ENCODE results near the gene HMG20A.

HMG20A gene

GRCh38 chr15:77478051-77478450, 57.4 kb downstream of the HMG20A start:
- no peak for DNase-seq (ENCODE audit: low spot score)

GRCh38 chr15:77479015-77479414, 58.3 kb downstream of the HMG20A start:
- DNase-seq (ENCODE audit: low spot score), result no peak

- no peak for DNase-seq (ENCODE audit: low spot score)
Observed at GRCh38 chr15:77480859-77481633, 60.4 kb downstream of the HMG20A start.

- DNase-seq (ENCODE audit: low spot score), result no peak
Observed at GRCh38 chr15:77481670-77482069, 61.0 kb downstream of the HMG20A start.

GRCh38 chr15:77482570-77482969, 61.9 kb downstream of the HMG20A start:
- DNase-seq (ENCODE audit: low spot score), result no peak

GRCh38 chr15:77483425-77484140, 62.9 kb downstream of the HMG20A start:
- no peak for DNase-seq (ENCODE audit: low spot score)

GRCh38 chr15:77484994-77485393, 64.3 kb downstream of the HMG20A start:
- DNase-seq (ENCODE audit: low spot score), result no peak

- no peak for DNase-seq (ENCODE audit: low spot score)
Observed at GRCh38 chr15:77486542-77487468, 66.1 kb downstream of the HMG20A start.

- DNase-seq (ENCODE audit: low spot score), result peak; percentile 33
Observed at GRCh38 chr15:77487469-77487842, 66.8 kb downstream of the HMG20A start.

GRCh38 chr15:77487888-77488287, 67.2 kb downstream of the HMG20A start:
- DNase-seq (ENCODE audit: low spot score), result no peak

- DNase-seq (ENCODE audit: low spot score), result no peak
Observed at GRCh38 chr15:77489647-77490046, 69.0 kb downstream of the HMG20A start.

GRCh38 chr15:77493324-77493907, 72.7 kb downstream of the HMG20A start:
- DNase-seq (ENCODE audit: low spot score), result peak; percentile 41

- DNase-seq (ENCODE audit: low spot score), result no peak
Observed at GRCh38 chr15:77494073-77494867, 73.6 kb downstream of the HMG20A start.

GRCh38 chr15:77494964-77495363, 74.3 kb downstream of the HMG20A start:
- no peak for DNase-seq (ENCODE audit: low spot score)

GRCh38 chr15:77495838-77496596, 75.3 kb downstream of the HMG20A start:
- DNase-seq (ENCODE audit: low spot score), result no peak

- DNase-seq (ENCODE audit: low spot score), result peak; percentile 77
Observed at GRCh38 chr15:77496715-77497109, 76.0 kb downstream of the HMG20A start.

GRCh38 chr15:77497110-77497737, 76.5 kb downstream of the HMG20A start:
- DNase-seq (ENCODE audit: low spot score), result no peak

- no peak for DNase-seq (ENCODE audit: low spot score)
Observed at GRCh38 chr15:77497942-77498361, 77.3 kb downstream of the HMG20A start.

- DNase-seq (ENCODE audit: low spot score), result no peak
Observed at GRCh38 chr15:77499087-77499760, 78.5 kb downstream of the HMG20A start.
